ENCODE data around the gene FRMD4B.

GRCh38 chr3:69251078-69251805, 134.6 kb downstream of the FRMD4B start:
- TF ChIP-seq EP300 (IDR thresholded peaks at IDR 0.05): no peak
- TF ChIP-seq SMC3 (IDR thresholded peaks at IDR 0.05): no peak
- no peak for TF ChIP-seq MAFK (IDR thresholded peaks at IDR 0.05; ENCODE audit: partially characterized antibody)
- no peak for TF ChIP-seq CTCF (IDR thresholded peaks at IDR 0.05)
- no peak for TF ChIP-seq CBX8 (IDR thresholded peaks at IDR 0.05)
- TF ChIP-seq POLR2A (IDR thresholded peaks at IDR 0.05; ENCODE audit: low read length): no peak
- no peak for TF ChIP-seq ESRRA (IDR thresholded peaks at IDR 0.05; ENCODE audit: borderline replicate concordance, low read length)
- TF ChIP-seq FOSL2 (IDR thresholded peaks at IDR 0.05): no peak
- TF ChIP-seq FOSL2 (CRISPR knock-in tag; IDR thresholded peaks at IDR 0.05): no peak
- no peak for TF ChIP-seq MAZ (IDR thresholded peaks at IDR 0.05; ENCODE audit: borderline replicate concordance, low read depth, low read length)

Measured in A549 (cell line).